Left lung (tissue), 10 donors: ENCODE results near the gene FUT8. TPM values are rescaled to one million over a fixed set of nuclear protein-coding genes. Genes with fewer than 3 reads are reported as not detected.

Experiments used
- ATAC-seq: fragments of 200-7000 bp; cut with Tn5 transposase; one replicate; pipeline ENCODE4 v1.9.1; 2020; ENCODE audit warnings: moderate library complexity
- DNase-seq, 4 donors: peaks; one replicate each; pipeline ENCODE4 v3.0.0-alpha.2; 2013 to 2020
- H3K27ac ChIP-seq, 2 donors: fragments of 200-600 bp; sonication (generic) in 1 of 2; one replicate each; pipeline versions ENCODE4 v1.5.0 to v1.8.0; 2020 to 2021
- H3K27me3 ChIP-seq, 2 donors: fragments of 200-600 bp; sonication (generic) in 1 of 2; one replicate each; pipeline versions ENCODE4 v1.5.0 to v1.8.0; 2020 to 2021
- H3K36me3 ChIP-seq, 2 donors: fragments of 200-600 bp; sonication (generic) in 1 of 2; one replicate each; pipeline versions ENCODE4 v1.5.0 to v1.8.0; 2020 to 2021
- H3K4me1 ChIP-seq, 2 donors: fragments of 200-600 bp; one replicate each; pipeline ENCODE4 v1.8.0; 2021
- H3K4me3 ChIP-seq, 2 donors: fragments of 200-600 bp; sonication (generic) in 1 of 2; one replicate each; pipeline versions ENCODE4 v1.5.0 to v1.8.0; 2020 to 2021; ENCODE audit warnings: mild to moderate bottlenecking in 1 of 2
- H3K9me3 ChIP-seq, 2 donors: fragments of 200-600 bp; sonication (generic) in 1 of 2; one replicate each; pipeline versions ENCODE4 v1.5.0 to v1.8.0; 2020 to 2021
- CTCF ChIP-seq, 2 donors: fragments of 200-600 bp; sonication (generic) in 1 of 2; IDR thresholded peaks; one replicate each; pipeline versions ENCODE4 v1.5.0 to v1.8.0; 2021; ENCODE audit warnings: antibody characterized with exemption in 2 of 2
- intact Hi-C, 2 donors: fragments of 100-400 bp; cut with DNase I; formaldehyde crosslinking; loops; one replicate each; pipeline versions ENCODE4 v1.11.2 to v1.14.2; 2022
- polyA plus RNA-seq, 6 donors: library from polyadenylated mRNA; unstranded; fragments of 120-200 nt; gene quantifications; one replicate each; pipeline ENCODE4 v1.2.1, GENCODE V29; 2013; ENCODE audit not compliant: insufficient read length in 6 of 6
- total RNA-seq, 2 donors: library from RNA; stranded (reverse); fragmentation: NEBNext Ultra II Directional; extraction: Animal tissue kit (Norgen Biotek cat#: 25700); gene quantifications; one replicate each; pipeline ENCODE4 v1.2.1, GENCODE V29; 2021
- donor health status: DM: no; HTN: yes; CAD: no.
- donor health status: DM: no; HTN: no; CAD: no.

FUT8 gene
- total and polyA plus RNA-seq, 8 donors, result 28.7 to 41.1 (median 33.9) TPM

GRCh38 chr14:65501328-65501727, 88.8 kb downstream of the FUT8 start:
- no peaks in the 10 kb centered on the region for H3K27me3 ChIP-seq
- intact Hi-C loops, result no loop called here
- DNase-seq, result no peak
- TF ChIP-seq CTCF (IDR thresholded peaks at IDR 0.05), result no peak
- no peaks in the 10 kb centered on the region for H3K36me3 ChIP-seq
- ATAC-seq, result no peak
- peaks cover 0 to 3% of the 10 kb centered on the region in 2 donors for H3K9me3 ChIP-seq
- no peak overlapping the region for H3K27ac ChIP-seq
- no peak overlapping the region for H3K4me3 ChIP-seq
- peaks cover 0 to 2% of the 10 kb centered on the region in 2 donors for H3K4me1 ChIP-seq

GRCh38 chr14:65502676-65503124, 90.2 kb downstream of the FUT8 start:
- no peak overlapping the region for H3K27ac ChIP-seq
- no peaks in the 10 kb centered on the region for H3K36me3 ChIP-seq
- ATAC-seq (peak; percentile 46), DNase-seq (no peak)
- H3K4me3 ChIP-seq, result no peak overlapping the region
- no peaks in the 10 kb centered on the region for H3K9me3 ChIP-seq
- H3K4me1 ChIP-seq, result peaks cover 0 to 2% of the 10 kb centered on the region in 2 donors
- no peaks in the 10 kb centered on the region for H3K27me3 ChIP-seq
- intact Hi-C loops, result no loop called here
- no peak for TF ChIP-seq CTCF (IDR thresholded peaks at IDR 0.05)

- H3K27ac ChIP-seq, result no peak overlapping the region
These were observed 91.2 kb downstream of the FUT8 start for GRCh38 chr14:65503771-65504170.

GRCh38 chr14:65506801-65507200, 94.3 kb downstream of the FUT8 start:
- Histone ChIP-seq H3K4me1 (no peaks in the 10 kb centered on the region), H3K4me3 (no peak overlapping the region), H3K27ac (no peak overlapping the region), H3K9me3 (peaks cover 0 to 8% of the 10 kb centered on the region in 2 donors), H3K27me3 (no peaks in the 10 kb centered on the region), H3K36me3 (no peaks in the 10 kb centered on the region)
- ATAC-seq (no peak), DNase-seq (no peak)
- no peak for TF ChIP-seq CTCF (IDR thresholded peaks at IDR 0.05)
- intact Hi-C loops, result no loop called here

More at GRCh38 chr14:65503771-65504170, 91.2 kb downstream of the FUT8 start:
- H3K9me3 ChIP-seq, result no peaks in the 10 kb centered on the region
- H3K27me3 ChIP-seq, result no peaks in the 10 kb centered on the region
- H3K36me3 ChIP-seq, result no peaks in the 10 kb centered on the region
- DNase-seq (no peak), ATAC-seq (no peak)
- intact Hi-C loops, result no loop called here
- no peaks in the 10 kb centered on the region for H3K4me1 ChIP-seq
- TF ChIP-seq CTCF (IDR thresholded peaks at IDR 0.05), result no peak
- no peak overlapping the region for H3K4me3 ChIP-seq

GRCh38 chr14:65509842-65510241, 97.3 kb downstream of the FUT8 start:
- Histone ChIP-seq H3K9me3 (peaks cover 0 to 8% of the 10 kb centered on the region in 2 donors), H3K4me3 (no peak overlapping the region), H3K27ac (no peak overlapping the region), H3K4me1 (no peaks in the 10 kb centered on the region), H3K36me3 (no peaks in the 10 kb centered on the region), H3K27me3 (no peaks in the 10 kb centered on the region)
- intact Hi-C loops, result no loop called here
- no peak for ATAC-seq
- no peak for DNase-seq
- no peak for TF ChIP-seq CTCF (IDR thresholded peaks at IDR 0.05)
